Loucy (cell line): ENCODE measurements around the gene KANSL1.

Experiments used
- EZH2phosphoT487 ChIP-seq: fragments of 200-600 bp; IDR thresholded peaks from 2 replicates; pipeline ENCODE4 v1.6.1; 2018; ENCODE audit warnings: antibody characterized with exemption, mild to moderate bottlenecking, moderate library complexity, borderline replicate concordance
- TF ChIP-seq, protein P1 (sequence below): fragments of 200-600 bp; sonication (generic); conservative IDR thresholded peaks from 2 replicates; pipeline ENCODE4 v1.5.1; 2014; ENCODE audit warnings: mild to moderate bottlenecking, antibody characterized with exemption, low read length

DNA sequence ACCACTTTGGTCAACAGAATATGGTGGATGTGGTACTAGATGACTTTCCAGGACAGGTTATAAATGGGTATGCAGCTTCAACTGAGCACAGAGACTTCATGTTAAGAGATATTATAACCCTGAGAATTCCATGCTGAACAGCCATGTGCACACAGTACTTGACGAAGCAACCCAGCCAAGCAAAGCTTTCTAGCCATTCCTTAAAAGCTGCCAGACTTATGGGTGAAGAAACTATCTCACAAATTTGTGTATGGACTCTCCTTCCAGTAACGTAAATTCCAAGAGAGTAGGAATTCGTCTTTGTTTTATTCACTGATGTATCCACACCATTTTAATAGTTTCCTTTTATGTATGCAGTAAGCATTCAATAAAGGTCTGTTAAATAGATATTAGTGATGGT is 76.1 kb downstream of the KANSL1 start:
- TF ChIP-seq, protein P1, sequence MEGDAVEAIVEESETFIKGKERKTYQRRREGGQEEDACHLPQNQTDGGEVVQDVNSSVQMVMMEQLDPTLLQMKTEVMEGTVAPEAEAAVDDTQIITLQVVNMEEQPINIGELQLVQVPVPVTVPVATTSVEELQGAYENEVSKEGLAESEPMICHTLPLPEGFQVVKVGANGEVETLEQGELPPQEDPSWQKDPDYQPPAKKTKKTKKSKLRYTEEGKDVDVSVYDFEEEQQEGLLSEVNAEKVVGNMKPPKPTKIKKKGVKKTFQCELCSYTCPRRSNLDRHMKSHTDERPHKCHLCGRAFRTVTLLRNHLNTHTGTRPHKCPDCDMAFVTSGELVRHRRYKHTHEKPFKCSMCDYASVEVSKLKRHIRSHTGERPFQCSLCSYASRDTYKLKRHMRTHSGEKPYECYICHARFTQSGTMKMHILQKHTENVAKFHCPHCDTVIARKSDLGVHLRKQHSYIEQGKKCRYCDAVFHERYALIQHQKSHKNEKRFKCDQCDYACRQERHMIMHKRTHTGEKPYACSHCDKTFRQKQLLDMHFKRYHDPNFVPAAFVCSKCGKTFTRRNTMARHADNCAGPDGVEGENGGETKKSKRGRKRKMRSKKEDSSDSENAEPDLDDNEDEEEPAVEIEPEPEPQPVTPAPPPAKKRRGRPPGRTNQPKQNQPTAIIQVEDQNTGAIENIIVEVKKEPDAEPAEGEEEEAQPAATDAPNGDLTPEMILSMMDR = no peak
- TF ChIP-seq EZH2phosphoT487 = no peak
